Pancreas (tissue), 10 donors: ENCODE measurements around the gene LHFPL2. TPM values are rescaled to one million over a fixed set of nuclear protein-coding genes. Genes with fewer than 3 reads are reported as not detected.

Source experiments
- ATAC-seq, 4 donors: fragments of 200-7000 bp; cut with Tn5 transposase; one replicate each; pipeline versions ENCODE4 v1.8.0 to v1.9.1; 2020; ENCODE audit warnings: mild to moderate bottlenecking in 4 of 4, moderate library complexity in 4 of 4
- DNase-seq, 6 donors: peaks; one replicate each; pipeline ENCODE4 v3.0.0-alpha.2; 2020
- FAIRE-seq: peaks from 2 replicates; lab custom pipeline; 2012; peaks lifted over from hg19 to GRCh38; lab: Jason Lieb, UNC
- H3K27ac ChIP-seq, 4 donors: fragments of 200-600 bp; sonication (generic); 1 replicate in 3 of 4; 2 replicates in 1 of 4; pipeline versions ENCODE4 v1.5.0 to v1.8.0; 2020
- H3K27me3 ChIP-seq, 4 donors: fragments of 200-600 bp; one replicate each; pipeline ENCODE4 v1.8.0; 2021
- H3K36me3 ChIP-seq, 3 donors: fragments of 200-600 bp; sonication (generic) in 1 of 3; one replicate each; pipeline versions ENCODE4 v1.5.0 to v1.8.0; 2020 to 2021
- H3K4me1 ChIP-seq, 3 donors: fragments of 200-600 bp; one replicate each; pipeline ENCODE4 v1.8.0; 2021
- H3K4me3 ChIP-seq, 4 donors: fragments of 200-600 bp; sonication (generic) in 2 of 4; one replicate each; pipeline versions ENCODE4 v1.5.0 to v1.8.0; 2020 to 2021
- H3K9me3 ChIP-seq, 4 donors: fragments of 200-600 bp; one replicate each; pipeline ENCODE4 v1.8.0; 2021
- CTCF ChIP-seq, 4 donors: fragments of 200-600 bp; sonication (generic) in 3 of 4; IDR thresholded peaks; one replicate each; pipeline versions ENCODE4 v1.5.0 to v1.8.0; 2021; ENCODE audit warnings: antibody characterized with exemption in 4 of 4
- WGBS, 2 donors: extraction: QIAGEN DNeasy Blood & Tissue Kit; methylation state at CpG; one replicate each; pipeline ENCODE4 v1.1.7; 2013; 5-methylcytosine and 5-hydroxymethylcytosine counted together
- intact Hi-C, 3 donors: fragments of 100-400 bp; cut with DNase I; formaldehyde crosslinking; loops; one replicate each; pipeline versions ENCODE4 v1.11.1 to v1.14.2; 2022
- polyA plus RNA-seq, 2 donors: library from polyadenylated mRNA; stranded (reverse); fragments of 200-250 nt; gene quantifications; one replicate each; pipeline ENCODE4 v1.2.3, GENCODE V29; 2013
- total RNA-seq, 6 donors: library from RNA; stranded (reverse); fragmentation: NEBNext Ultra II Directional in 4 of 6; extraction: Animal tissue kit (Norgen Biotek cat#: 25700) in 4 of 6; gene quantifications; one replicate each; pipeline versions ENCODE4 v1.2.1 to v1.2.4, GENCODE V29; 2021 to 2023
- donor health status: healthy with polysubstance abuse.
- donor health status: DM: no; HTN: no; CAD: no; lungs with moderate emphysema.
- donor health status: DM: no; HTN: no; CAD: no.
- donor health status: control.
- donor health status: control.
- donor health status: Bipolar disorder and iron deficiency.
- donor health status: DM: yes; HTN: yes; CAD: no.
- donor health status: DM: no; HTN: no; CAD: no.
- donor health status: DM: no; HTN: no; CAD: no.
- donor health status: DM: yes; HTN: yes; CAD: no.

LHFPL2 gene
- total and polyA plus RNA-seq, 8 donors, result 4.0 to 28.4 (median 13.0) TPM

GRCh38 chr5:78560000-78560855 lies 88.3 kb downstream of the LHFPL2 start:
- Histone ChIP-seq H3K36me3 (no peaks in the 10 kb centered on the region), H3K9me3 (no peaks in the 10 kb centered on the region), H3K4me1 (peaks cover 0 to 12% (median 8%) of the 10 kb centered on the region in 3 donors), H3K27ac (no peak overlapping the region), H3K27me3 (no peaks in the 10 kb centered on the region), H3K4me3 (no peak overlapping the region)
- 93 to 95% methylated on average over 6 of the region's 6 CpGs for WGBS, 2 donors
- no peak for ATAC-seq
- no peak for FAIRE-seq
- intact Hi-C loops, result no loop called here
- no peak for TF ChIP-seq CTCF (IDR thresholded peaks at IDR 0.05)
- no peak for DNase-seq

GRCh38 chr5:78557601-78558000 lies 91.0 kb downstream of the LHFPL2 start:
- no peak for DNase-seq
- 71 to 75% methylated on average over 5 of the region's 5 CpGs for WGBS, 2 donors
- intact Hi-C loops, result no loop called here
- H3K27ac ChIP-seq, result no peak overlapping the region
- H3K36me3 ChIP-seq, result no peaks in the 10 kb centered on the region
- no peak for TF ChIP-seq CTCF (IDR thresholded peaks at IDR 0.05)
- FAIRE-seq, result no peak
- H3K9me3 ChIP-seq, result no peaks in the 10 kb centered on the region
- no peaks in the 10 kb centered on the region for H3K27me3 ChIP-seq
- ATAC-seq, result no peak
- no peaks in the 10 kb centered on the region for H3K4me1 ChIP-seq
- no peak overlapping the region for H3K4me3 ChIP-seq

GRCh38 chr5:78555870-78556269 lies 92.7 kb downstream of the LHFPL2 start:
- FAIRE-seq (no peak), ATAC-seq (peak in 2 of 4 donors; percentile 25 to 60), DNase-seq (no peak)
- Histone ChIP-seq H3K4me3 (no peak overlapping the region), H3K27me3 (no peaks in the 10 kb centered on the region), H3K4me1 (no peaks in the 10 kb centered on the region), H3K36me3 (no peaks in the 10 kb centered on the region), H3K9me3 (no peaks in the 10 kb centered on the region), H3K27ac (no peak overlapping the region)
- WGBS, 2 donors, result 15 to 21% methylated on average over 1 of the region's 1 CpG
- TF ChIP-seq CTCF (IDR thresholded peaks at IDR 0.05), result no peak
- intact Hi-C loops, result no loop called here

- Histone ChIP-seq H3K27ac (no peak overlapping the region), H3K9me3 (no peaks in the 10 kb centered on the region), H3K4me3 (no peak overlapping the region), H3K4me1 (no peaks in the 10 kb centered on the region), H3K36me3 (no peaks in the 10 kb centered on the region), H3K27me3 (no peaks in the 10 kb centered on the region)
- WGBS, 2 donors, result 76 to 92% methylated on average over 3 of the region's 3 CpGs
- no peak for DNase-seq
- FAIRE-seq, result no peak
- no peak for ATAC-seq
- intact Hi-C loops, result no loop called here
- no peak for TF ChIP-seq CTCF (IDR thresholded peaks at IDR 0.05)
These were observed 93.9 kb downstream of the LHFPL2 start for GRCh38 chr5:78554670-78555069.
